Mesenteric fat pad (tissue), 1 donor: ENCODE measurements around the gene PPFIA1. TPM values are rescaled to one million over a fixed set of nuclear protein-coding genes. Genes with fewer than 3 reads are reported as not detected.
"Not testable (repeated sequence)": the region's sequence is repeated elsewhere in the genome, so short reads cannot be mapped to it uniquely, and the experiment has no call there.

Experiments used
- DNase-seq: peaks from one replicate; pipeline ENCODE4 v3.0.0-alpha.2; 2020; ENCODE audit warnings: low spot score
- total RNA-seq: library from RNA; stranded (reverse); fragmentation: NEBNext Ultra II Directional; extraction: Animal tissue kit (Norgen Biotek cat#: 25700); gene quantifications from one replicate; pipeline ENCODE4 v1.2.1, GENCODE V29; 2021
- donor health status: DM: yes; HTN: yes; CAD: no.

The PPFIA1 gene
- total RNA-seq, 1 donor from 2014 or later, result 119 TPM

- no peak for DNase-seq
Observed at GRCh38 chr11:70324376-70325115, 54.1 kb downstream of the PPFIA1 start.

DNA sequence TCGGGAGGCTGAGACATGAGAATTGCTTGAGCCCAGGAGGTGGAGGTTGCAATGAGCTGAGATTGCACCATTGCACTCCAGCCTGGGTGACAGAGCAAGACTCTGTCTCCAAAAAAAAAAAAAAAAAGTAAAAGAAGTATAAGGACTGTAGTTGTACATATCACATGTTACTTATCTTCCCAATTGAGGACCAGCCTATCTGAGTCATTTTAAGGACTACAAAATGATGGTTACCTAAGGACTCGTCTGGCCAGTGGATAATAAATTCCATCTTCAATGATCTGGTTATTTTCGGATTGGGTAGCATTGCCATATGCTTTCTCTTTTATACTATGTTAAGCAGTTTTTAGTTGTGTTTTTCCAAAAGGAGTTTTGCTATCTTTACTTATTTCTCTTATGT is 55.3 kb downstream of the PPFIA1 start:
- DNase-seq, result no peak

- DNase-seq, result no peak
Observed at GRCh38 chr11:70326365-70326811, 55.9 kb downstream of the PPFIA1 start.

- DNase-seq, result no peak
Observed at GRCh38 chr11:70326833-70327232, 56.3 kb downstream of the PPFIA1 start.

DNA sequence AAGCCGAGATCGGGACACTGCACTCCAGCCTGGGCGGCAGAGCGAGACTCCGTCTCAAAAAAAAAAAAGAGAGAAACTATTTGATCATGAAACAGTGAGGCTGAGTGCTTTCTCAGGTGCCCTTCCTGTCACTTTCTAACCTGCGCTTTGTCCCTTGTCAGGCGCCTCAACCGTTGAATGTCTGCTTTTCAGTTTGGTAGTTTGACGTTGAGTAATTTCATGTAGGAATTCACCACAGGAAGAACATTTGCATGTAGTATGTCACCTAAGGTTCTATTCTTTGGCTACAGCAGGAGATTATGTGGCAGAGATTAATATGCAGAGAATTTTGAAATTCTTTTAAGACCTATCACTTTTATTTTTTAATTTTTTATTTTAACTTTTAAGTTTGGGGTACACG is 57.2 kb downstream of the PPFIA1 start:
- no peak for DNase-seq

GRCh38 chr11:70328556-70328955 is 58.1 kb downstream of the PPFIA1 start:
- DNase-seq, result no peak

GRCh38 chr11:70331320-70331843 is 60.9 kb downstream of the PPFIA1 start:
- DNase-seq, result not testable (repeated sequence)

GRCh38 chr11:70331901-70332300 is 61.4 kb downstream of the PPFIA1 start:
- DNase-seq, result no peak

GRCh38 chr11:70332567-70332966 is 62.1 kb downstream of the PPFIA1 start:
- no peak for DNase-seq

DNA sequence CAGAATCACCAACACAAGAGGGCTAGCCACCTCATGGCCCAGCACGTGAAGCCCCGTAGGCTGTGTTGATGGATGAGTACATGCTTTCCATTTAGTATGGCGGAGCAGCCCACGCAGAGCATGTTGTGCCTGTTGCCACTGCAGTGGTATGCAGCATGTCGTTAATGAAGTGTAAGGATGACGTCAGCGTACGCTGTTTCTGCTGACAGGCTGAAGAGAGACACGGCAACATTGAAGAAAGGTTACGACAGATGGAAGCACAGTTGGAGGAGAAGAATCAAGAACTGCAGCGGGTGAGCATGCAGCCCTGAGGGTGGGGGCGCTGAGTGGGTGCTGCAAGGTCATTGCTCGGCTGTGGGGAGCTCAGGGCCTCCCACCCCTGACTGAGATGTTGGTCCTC is 62.8 kb downstream of the PPFIA1 start:
- DNase-seq, result no peak

DNA sequence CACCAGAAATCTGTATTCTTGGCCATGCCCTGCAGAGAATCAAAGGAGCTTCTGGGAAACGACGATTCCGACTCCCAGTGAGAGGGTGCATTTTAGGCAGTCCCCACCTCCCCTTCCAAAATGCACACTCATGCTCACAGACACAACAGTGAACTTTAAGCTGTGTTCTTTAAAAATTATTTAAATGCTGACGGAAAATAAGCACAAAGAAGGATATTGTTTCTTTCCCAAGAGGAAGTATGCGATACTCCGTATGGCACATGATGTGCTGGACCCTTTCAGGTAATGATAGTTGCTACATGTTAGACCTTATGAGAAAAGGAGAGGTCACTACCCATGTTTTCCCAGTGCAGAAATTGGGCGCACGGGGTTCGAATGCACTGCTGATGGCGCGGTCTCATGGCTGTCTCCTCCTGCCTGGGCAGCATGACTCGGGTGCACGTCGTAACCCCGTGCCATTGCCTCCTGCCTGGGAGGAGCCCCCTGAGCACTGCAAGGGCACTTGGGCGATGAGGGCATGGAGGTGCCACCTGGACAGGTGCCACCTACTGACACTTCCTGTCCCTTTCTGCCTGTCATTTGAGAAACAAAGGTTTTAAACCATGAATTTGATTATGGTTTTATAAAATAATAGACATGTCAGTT is 64.0 kb downstream of the PPFIA1 start:
- no peak for DNase-seq

- no peak for DNase-seq
Observed at GRCh38 chr11:70335511-70335910, 65.0 kb downstream of the PPFIA1 start.

- DNase-seq, result no peak
Observed at GRCh38 chr11:70338594-70338993, 68.1 kb downstream of the PPFIA1 start.

GRCh38 chr11:70339066-70339465 is 68.6 kb downstream of the PPFIA1 start:
- DNase-seq, result no peak

DNA sequence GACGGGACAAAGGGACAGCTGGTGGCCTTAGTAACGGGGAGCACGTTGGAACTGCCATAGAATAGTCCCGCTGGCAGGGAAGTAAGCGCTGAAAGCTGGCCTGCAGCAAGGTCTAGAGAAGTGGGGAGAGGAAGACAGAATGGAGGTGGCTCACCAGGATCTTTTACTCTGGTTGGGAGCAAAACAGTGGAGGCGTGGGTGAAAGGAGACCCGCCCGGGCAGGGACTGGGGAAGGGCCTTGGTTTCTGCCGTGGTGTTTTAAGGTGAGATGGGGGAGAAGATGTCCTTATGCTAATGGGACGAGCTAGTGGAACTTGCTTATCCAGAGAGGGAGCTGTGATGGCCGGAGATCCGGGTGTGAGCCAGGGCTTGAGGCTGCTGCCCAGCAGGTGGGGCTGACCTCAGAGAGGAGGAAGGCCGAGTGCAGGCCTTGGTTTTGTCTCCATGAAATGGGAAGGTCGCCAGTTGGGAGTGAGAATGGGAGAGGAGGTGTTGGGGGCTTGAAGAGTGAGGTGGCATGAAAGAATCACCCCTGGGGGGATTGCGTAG is 71.5 kb downstream of the PPFIA1 start:
- peak; percentile 68 for DNase-seq

DNA sequence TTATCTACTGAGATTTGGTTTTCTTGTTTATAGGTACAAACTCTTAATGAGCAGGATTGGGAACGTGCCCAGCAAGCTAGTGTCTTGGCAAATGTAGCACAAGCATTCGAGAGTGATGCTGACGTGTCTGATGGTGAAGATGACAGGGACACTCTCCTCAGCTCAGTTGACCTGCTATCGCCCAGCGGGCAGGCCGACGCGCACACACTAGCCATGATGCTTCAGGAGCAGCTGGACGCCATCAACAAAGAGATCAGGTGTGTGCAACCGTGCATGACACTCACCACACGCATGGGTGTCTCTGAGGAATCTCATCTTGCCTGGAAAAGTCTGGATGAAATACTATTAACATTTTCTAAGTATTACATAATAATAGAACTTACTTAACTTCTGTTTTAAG is 73.1 kb downstream of the PPFIA1 start:
- no peak for DNase-seq

GRCh38 chr11:70348191-70348590 is 77.7 kb downstream of the PPFIA1 start:
- no peak for DNase-seq

- DNase-seq, result no peak
Observed at GRCh38 chr11:70348608-70349007, 78.1 kb downstream of the PPFIA1 start.

DNA sequence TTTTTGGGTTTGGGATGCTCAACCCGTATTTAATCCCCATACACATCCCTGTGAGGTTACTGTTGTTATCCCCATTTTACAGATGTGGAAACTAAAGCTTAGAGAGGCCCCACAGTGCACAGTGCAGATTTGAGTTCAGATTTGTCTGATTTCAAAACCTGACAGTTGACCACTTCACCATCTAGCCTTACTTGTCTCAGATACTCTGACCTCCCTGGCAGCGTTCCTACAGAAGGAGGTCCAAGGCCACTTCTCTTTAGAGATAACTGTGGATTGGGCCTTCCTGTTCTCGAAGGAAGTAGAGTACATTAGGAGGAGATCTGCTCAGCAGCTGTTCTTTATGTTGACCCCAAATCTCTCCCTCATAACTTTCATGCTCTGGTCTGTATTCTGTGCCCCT is 81.2 kb downstream of the PPFIA1 start:
- DNase-seq, result no peak

DNA sequence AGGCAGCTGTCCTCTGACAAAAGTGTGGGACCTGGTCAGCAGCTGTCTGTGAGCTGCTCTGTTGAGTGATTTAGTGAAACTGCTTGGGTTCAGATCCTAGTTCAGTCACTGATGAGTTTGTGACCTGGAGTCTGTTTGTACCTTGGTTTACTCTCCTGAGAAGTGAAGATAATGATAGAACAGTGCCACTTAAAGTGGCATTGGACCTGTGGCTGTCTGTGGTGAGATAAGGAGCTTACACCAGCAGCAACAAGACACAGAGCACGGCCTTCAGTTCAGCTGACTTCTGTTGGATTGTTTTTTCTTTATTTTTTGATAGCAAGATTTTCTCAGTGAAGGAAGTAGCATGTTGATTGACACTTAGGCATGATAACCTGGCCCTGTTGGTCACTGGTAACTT is 81.6 kb downstream of the PPFIA1 start:
- no peak for DNase-seq

- DNase-seq, result no peak
Observed at GRCh38 chr11:70352601-70353000, 82.1 kb downstream of the PPFIA1 start.

- no peak for DNase-seq
Observed at GRCh38 chr11:70353329-70353728, 82.8 kb downstream of the PPFIA1 start.
